Central memory CD4-positive, alpha-beta T cell (primary cell): Measurements from ENCODE around the gene CBFB.
A peak's percentile ranks its signal among the peaks of the same experiment; 100 is the strongest.
"Not testable (repeated sequence)": the region's sequence is repeated elsewhere in the genome, so short reads cannot be mapped to it uniquely, and the experiment has no call there.

Experiments used
- DNase-seq: peaks from one replicate; pipeline ENCODE4 v3.0.0; 2022

The CBFB gene

GRCh38 chr16:67041520-67041919 lies 12.6 kb downstream of the CBFB start:
- not testable (repeated sequence) for DNase-seq

GRCh38 chr16:67043420-67043819 lies 14.5 kb downstream of the CBFB start:
- DNase-seq: no peak

- DNase-seq: no peak
These were observed 21.8 kb downstream of the CBFB start for GRCh38 chr16:67050796-67051195.

GRCh38 chr16:67052399-67052798 lies 23.4 kb downstream of the CBFB start:
- DNase-seq: no peak

- DNase-seq: peak; percentile 21
These were observed 24.9 kb downstream of the CBFB start for GRCh38 chr16:67053767-67054334.

GRCh38 chr16:67054901-67055300 lies 26.0 kb downstream of the CBFB start:
- DNase-seq: no peak

- no peak for DNase-seq
These were observed 27.0 kb downstream of the CBFB start for GRCh38 chr16:67055712-67056487.

GRCh38 chr16:67063008-67063407 lies 34.1 kb downstream of the CBFB start:
- no peak for DNase-seq

GRCh38 chr16:67068212-67068753 lies 39.3 kb downstream of the CBFB start:
- DNase-seq: no peak

GRCh38 chr16:67071476-67072048 lies 42.6 kb downstream of the CBFB start:
- no peak for DNase-seq

GRCh38 chr16:67075331-67075730 lies 46.4 kb downstream of the CBFB start:
- DNase-seq: no peak

- DNase-seq: no peak
These were observed 48.9 kb downstream of the CBFB start for GRCh38 chr16:67077871-67078270.

GRCh38 chr16:67082100-67082499 lies 53.2 kb downstream of the CBFB start:
- no peak for DNase-seq

- no peak for DNase-seq
These were observed 53.9 kb downstream of the CBFB start for GRCh38 chr16:67082891-67083290.

GRCh38 chr16:67084345-67085028 lies 55.5 kb downstream of the CBFB start:
- DNase-seq: no peak

GRCh38 chr16:67086822-67087221 lies 57.9 kb downstream of the CBFB start:
- DNase-seq: no peak

GRCh38 chr16:67087291-67087690 lies 58.3 kb downstream of the CBFB start:
- no peak for DNase-seq

GRCh38 chr16:67087803-67088202 lies 58.9 kb downstream of the CBFB start:
- DNase-seq: no peak

GRCh38 chr16:67088551-67088950 lies 59.6 kb downstream of the CBFB start:
- no peak for DNase-seq

GRCh38 chr16:67089101-67089500 lies 60.2 kb downstream of the CBFB start:
- no peak for DNase-seq

- DNase-seq: no peak
These were observed 63.1 kb downstream of the CBFB start for GRCh38 chr16:67091906-67092566.

GRCh38 chr16:67093098-67093726 lies 64.3 kb downstream of the CBFB start:
- DNase-seq: no peak
